IMR-90 (cell line): ENCODE data around the gene TAF4B. TPM values are rescaled to one million over a fixed set of nuclear protein-coding genes. Genes with fewer than 3 reads are reported as not detected.

Experiments used
- ATAC-seq: fragments of 200-7000 bp; cut with Tn5 transposase; 2 replicates; pipeline ENCODE4 v1.9.1; 2020; ENCODE audit warnings: low read depth, mild to moderate bottlenecking, moderate library complexity
- BruUV-seq: library from RNA; stranded (reverse); fragments of 400-500 nt; replicated peaks from 2 replicates; lab custom pipeline; 2021; lab: Mats Ljungman, UMichigan
- CTCF ChIA-PET: fragments of 300-600 bp; formaldehyde crosslinking; extraction: SDS; loops from one replicate; lab custom pipeline; 2021; ENCODE audit warnings: antibody characterized with exemption; lab: Yijun Ruan, JAX
- POLR2A ChIA-PET: fragments of 300-600 bp; sonication (Branson Sonifier 250); formaldehyde crosslinking; loops from one replicate; lab custom pipeline; 2022; ENCODE audit warnings: antibody characterized with exemption; ENCODE audit not compliant: unreplicated experiment; lab: Charles Lee
- DNase-seq: peaks from one replicate; pipeline ENCODE4 v3.0.0; 2013
- H2AFZ ChIP-seq: replicated peaks from 2 replicates; pipeline ENCODE3; 2013; ENCODE audit warnings: low read length, mild to moderate bottlenecking; ENCODE audit not compliant: poor library complexity
- H2AK5ac ChIP-seq: 2 replicates; pipeline ENCODE4 v1.6.1; 2013; ENCODE audit warnings: low read depth, low read length, inconsistent platforms
- H2AK9ac ChIP-seq: replicated peaks from 2 replicates; pipeline ENCODE3; 2013; ENCODE audit warnings: mild to moderate bottlenecking, low read depth, low read length, moderate library complexity; ENCODE audit not compliant: poor library complexity
- H2BK120ac ChIP-seq: 2 replicates; pipeline ENCODE4 v1.6.1; 2013; ENCODE audit warnings: low read depth, low read length, inconsistent platforms
- H2BK15ac ChIP-seq: 3 replicates; pipeline ENCODE4 v1.6.1; 2013; ENCODE audit warnings: low read depth, low read length, inconsistent platforms
- H2BK20ac ChIP-seq: 2 replicates; pipeline ENCODE4 v1.6.1; 2013; ENCODE audit warnings: low read depth, mild to moderate bottlenecking, inconsistent platforms, low read length, moderate library complexity
- H2BK5ac ChIP-seq: 2 replicates; pipeline ENCODE4 v1.6.1; 2013; ENCODE audit warnings: mild to moderate bottlenecking, low read depth, low read length, inconsistent platforms; ENCODE audit not compliant: poor library complexity, severe bottlenecking
- H3K14ac ChIP-seq: replicated peaks from 2 replicates; pipeline ENCODE4 v1.6.1; 2013; ENCODE audit warnings: low read depth, low read length, inconsistent platforms
- H3K18ac ChIP-seq: 2 replicates; pipeline ENCODE4 v1.6.1; 2013; ENCODE audit warnings: low read depth, low read length, control low read depth
- H3K23ac ChIP-seq: 2 replicates; pipeline ENCODE4 v1.6.1; 2013; ENCODE audit warnings: low read depth, low read length, inconsistent platforms
- H3K27ac ChIP-seq: 2 replicates; pipeline ENCODE4 v1.5.1; 2013; ENCODE audit warnings: mild to moderate bottlenecking, control low read depth, low read length; ENCODE audit not compliant: insufficient read depth
- H3K27me3 ChIP-seq: 2 replicates; pipeline ENCODE4 v1.6.1; 2013; ENCODE audit warnings: low read length; ENCODE audit not compliant: control insufficient read depth, insufficient read depth
- H3K36me3 ChIP-seq: 2 replicates; pipeline ENCODE4 v1.6.1; 2013; ENCODE audit warnings: low read length, mixed read lengths; ENCODE audit not compliant: control insufficient read depth, insufficient read depth
- H3K4ac ChIP-seq: 2 replicates; pipeline ENCODE4 v1.6.1; 2013; ENCODE audit warnings: low read depth, low read length, inconsistent platforms
- H3K4me1 ChIP-seq: 2 replicates; pipeline ENCODE4 v1.6.1; 2013; ENCODE audit warnings: low read length, mixed read lengths; ENCODE audit not compliant: control insufficient read depth, insufficient read depth
- H3K4me2 ChIP-seq: 2 replicates; pipeline ENCODE4 v1.6.1; 2013; ENCODE audit warnings: low read depth, mild to moderate bottlenecking, control low read depth, low read length, moderate library complexity
- H3K4me3 ChIP-seq: 2 replicates; pipeline ENCODE4 v1.5.1; 2013; ENCODE audit warnings: low read depth, mild to moderate bottlenecking, control low read depth, low read length, moderate library complexity; ENCODE audit not compliant: insufficient read depth
- H3K56ac ChIP-seq: 2 replicates; pipeline ENCODE4 v1.6.1; 2013; ENCODE audit warnings: low read length, inconsistent platforms; ENCODE audit not compliant: insufficient read depth; ENCODE audit errors: extremely low read depth
- H3K79me1 ChIP-seq, 2 experiments: 2 replicates each; pipeline ENCODE4 v1.6.1; 2013; ENCODE audit warnings: low read length in 2 of 2, inconsistent platforms in 1 of 2, low read depth in 1 of 2
- H3K9ac ChIP-seq: 2 replicates; pipeline ENCODE4 v1.6.1; 2013; ENCODE audit warnings: low read depth, low read length, control low read depth
- H3K9me1 ChIP-seq: 2 replicates; pipeline ENCODE4 v1.6.1; 2013; ENCODE audit warnings: low read length, inconsistent platforms; ENCODE audit not compliant: insufficient read depth
- H3K9me3 ChIP-seq: 2 replicates; pipeline ENCODE4 v1.6.1; 2013; ENCODE audit warnings: low read length; ENCODE audit not compliant: control insufficient read depth, insufficient read depth
- H4K20me1 ChIP-seq: 2 replicates; pipeline ENCODE4 v1.6.1; 2013; ENCODE audit warnings: low read length, inconsistent platforms; ENCODE audit not compliant: insufficient read depth
- H4K5ac ChIP-seq: 2 replicates; pipeline ENCODE4 v1.6.1; 2013; ENCODE audit warnings: mild to moderate bottlenecking, low read depth, low read length, control low read depth
- H4K8ac ChIP-seq, 2 experiments: 2 replicates each; pipeline ENCODE4 v1.6.1; 2013; ENCODE audit warnings: low read depth in 2 of 2, low read length in 2 of 2, control low read depth in 1 of 2, inconsistent platforms in 1 of 2
- H4K91ac ChIP-seq: 2 replicates; pipeline ENCODE4 v1.6.1; 2013; ENCODE audit warnings: low read depth, low read length, inconsistent platforms; ENCODE audit not compliant: insufficient read depth
- BHLHE40 ChIP-seq: fragments of 150-350 bp; IDR thresholded peaks from 2 replicates; pipeline ENCODE4 v1.6.1; 2016; ENCODE audit warnings: mild to moderate bottlenecking, low read depth, low read length
- CEBPB ChIP-seq: IDR thresholded peaks from 2 replicates; pipeline ENCODE4 v1.6.1; 2012; ENCODE audit warnings: low read depth, low read length, improper control_type of control experiment
- CHD1 ChIP-seq: IDR thresholded peaks from 2 replicates; pipeline ENCODE4 v1.6.1; 2012; ENCODE audit warnings: low read depth, low read length, improper control_type of control experiment
- FOS ChIP-seq: fragments of 150-350 bp; IDR thresholded peaks from 2 replicates; pipeline ENCODE4 v1.6.1; 2016; ENCODE audit warnings: low read depth, low read length
- MAFK ChIP-seq: IDR thresholded peaks from 2 replicates; pipeline ENCODE4 v1.6.1; 2012; ENCODE audit warnings: low read depth, low read length, improper control_type of control experiment
- MAZ ChIP-seq: IDR thresholded peaks from 2 replicates; pipeline ENCODE4 v1.6.1; 2012; ENCODE audit warnings: low read depth, mild to moderate bottlenecking, low read length, improper control_type of control experiment, moderate library complexity, borderline replicate concordance
- MXI1 ChIP-seq: IDR thresholded peaks from 2 replicates; pipeline ENCODE4 v1.6.1; 2012; ENCODE audit warnings: low read depth, mild to moderate bottlenecking, low read length, moderate library complexity, borderline replicate concordance
- NFE2L2 ChIP-seq: fragments of 150-350 bp; IDR thresholded peaks from 2 replicates; pipeline ENCODE4 v1.6.1; 2016; ENCODE audit warnings: low read depth, mild to moderate bottlenecking, low read length
- POLR2A ChIP-seq: IDR thresholded peaks from 2 replicates; pipeline ENCODE4 v1.6.1; 2012; ENCODE audit warnings: mild to moderate bottlenecking, low read depth, low read length
- RAD21 ChIP-seq: IDR thresholded peaks from 2 replicates; pipeline ENCODE4 v1.6.1; 2012; ENCODE audit warnings: low read length, improper control_type of control experiment
- RCOR1 ChIP-seq: IDR thresholded peaks from 2 replicates; pipeline ENCODE4 v1.6.1; 2012; ENCODE audit warnings: mild to moderate bottlenecking, low read length, improper control_type of control experiment; ENCODE audit not compliant: insufficient replicate concordance
- RFX5 ChIP-seq: IDR thresholded peaks from 2 replicates; pipeline ENCODE4 v1.8.0; 2012; ENCODE audit warnings: low read depth, mild to moderate bottlenecking, low read length, moderate library complexity
- SMC3 ChIP-seq: fragments of 150-350 bp; IDR thresholded peaks from 2 replicates; pipeline ENCODE4 v1.6.1; 2016; ENCODE audit warnings: low read depth, mild to moderate bottlenecking, antibody characterized with exemption, low read length, moderate library complexity
- WGBS, 2 experiments: methylation state at CpG; one replicate each; pipeline versions ENCODE4 v1.1.5 to v1.1.7; 2013; ENCODE audit warnings: missing lambda C conversion rate in 2 of 2; ENCODE audit not compliant: insufficient read length in 1 of 2; ENCODE audit errors: extremely low coverage in 2 of 2; 5-methylcytosine and 5-hydroxymethylcytosine counted together
- dilution Hi-C: fragments of 300-500 bp; cut with HindIII; formaldehyde crosslinking; loops from one replicate; pipeline ENCODE4 v1.14.3; 2018; ENCODE audit warnings: low sequenced_read_pairs; ENCODE audit not compliant: unreplicated experiment
- in situ Hi-C: fragments of 300-500 bp; cut with MboI; formaldehyde crosslinking; loops from 3 replicates; pipeline ENCODE4 v1.14.3; 2019; ENCODE audit warnings: low sequenced_read_pairs, inconsistent platforms, mixed read lengths
- intact Hi-C: fragments of 100-400 bp; cut with micrococcal nuclease; formaldehyde crosslinking; loops from 2 replicates; pipeline ENCODE4 v1.10.0; 2022
- polyA plus RNA-seq, 3 experiments: library from polyadenylated mRNA; depleted of rRNA; stranded (reverse); fragments of >200 nt; gene quantifications; 2 replicates each; pipeline ENCODE4 v1.2.3, GENCODE V29; 2012; ENCODE audit warnings: low replicate concordance in 1 of 3
- total RNA-seq: library from RNA; depleted of rRNA; stranded (reverse); fragments of >200 nt; gene quantifications from 2 replicates; pipeline ENCODE4 v1.2.3, GENCODE V29; 2012
- TF ChIP-seq, protein P1 (sequence below): fragments of 150-350 bp; IDR thresholded peaks from 2 replicates; pipeline ENCODE4 v1.6.1; 2017; ENCODE audit warnings: mild to moderate bottlenecking, antibody characterized with exemption, low read length, low read depth
- TF ChIP-seq, protein P2 (sequence below): conservative IDR thresholded peaks from 2 replicates; pipeline ENCODE4 v1.5.1; 2012; ENCODE audit warnings: mild to moderate bottlenecking, low read depth, low read length, improper control_type of control experiment
- TF ChIP-seq, protein P3 (sequence below): fragments of 150-350 bp; IDR thresholded peaks from 2 replicates; pipeline ENCODE4 v1.6.1; 2016; ENCODE audit warnings: low read depth, mild to moderate bottlenecking, low read length, moderate library complexity, borderline replicate concordance

TAF4B gene
- total and polyA plus RNA-seq, 2 of the 4 experiments (the other 2 are of a cell fraction) = 0.38 to 1.1 TPM

DNA sequence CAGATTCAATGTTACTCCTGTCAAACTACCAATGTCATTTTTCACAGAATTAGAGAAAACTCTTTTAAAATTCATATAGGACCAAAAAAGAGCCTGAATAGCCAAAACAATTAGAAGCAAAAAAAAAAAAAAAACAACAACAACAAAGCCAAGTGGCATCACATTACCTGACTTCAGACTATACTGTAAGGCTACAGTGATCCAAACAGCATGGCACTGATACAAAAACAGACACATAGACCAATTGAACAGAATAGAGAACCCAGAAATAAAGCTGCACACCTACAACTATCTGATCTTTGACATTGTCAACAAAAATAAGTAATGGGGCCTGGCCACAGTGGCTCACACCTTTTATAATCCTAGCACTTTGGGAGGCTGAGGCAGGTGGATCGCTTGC lies 53.2 kb downstream of the TAF4B start:
- Histone ChIP-seq H3K27me3 (no peaks in the 10 kb centered on the region), H3K9ac (no peak overlapping the region), H3K56ac (no peak overlapping the region), H2BK20ac (no peak overlapping the region), H4K8ac (no peak overlapping the region), H3K9me3 (no peaks in the 10 kb centered on the region), H3K4me3 (no peak overlapping the region), H3K79me1 (no peaks in the 10 kb centered on the region), H4K5ac (no peak overlapping the region), H3K4me1 (no peaks in the 10 kb centered on the region), H3K4me2 (no peak overlapping the region), H2BK120ac (no peak overlapping the region), H3K27ac (no peak overlapping the region), H3K23ac (no peak overlapping the region), H4K91ac (no peak overlapping the region), H2AK5ac (no peak overlapping the region), H2AK9ac (no peak overlapping the region), H4K20me1 (no peaks in the 10 kb centered on the region), H3K18ac (no peak overlapping the region), H2AFZ (no peak overlapping the region), H3K4ac (no peak overlapping the region), H3K36me3 (no peaks in the 10 kb centered on the region), H2BK5ac (no peak overlapping the region), H3K9me1 (no peaks in the 10 kb centered on the region), H2BK15ac (no peak overlapping the region), H3K14ac (no peak overlapping the region)
- ATAC-seq = no peak
- intact Hi-C loops (no loop called here), in situ Hi-C loops (no loop called here), dilution Hi-C loops (no loop called here)
- DNase-seq = no peak
- TF ChIP-seq FOS (no peak), CEBPB (no peak), RFX5 (no peak), NFE2L2 (no peak), MXI1 (no peak), MAFK (no peak), RCOR1 (no peak), POLR2A (no peak), CHD1 (no peak), MAZ (no peak), RAD21 (no peak), BHLHE40 (no peak), SMC3 (no peak)
- TF ChIP-seq, protein P1, sequence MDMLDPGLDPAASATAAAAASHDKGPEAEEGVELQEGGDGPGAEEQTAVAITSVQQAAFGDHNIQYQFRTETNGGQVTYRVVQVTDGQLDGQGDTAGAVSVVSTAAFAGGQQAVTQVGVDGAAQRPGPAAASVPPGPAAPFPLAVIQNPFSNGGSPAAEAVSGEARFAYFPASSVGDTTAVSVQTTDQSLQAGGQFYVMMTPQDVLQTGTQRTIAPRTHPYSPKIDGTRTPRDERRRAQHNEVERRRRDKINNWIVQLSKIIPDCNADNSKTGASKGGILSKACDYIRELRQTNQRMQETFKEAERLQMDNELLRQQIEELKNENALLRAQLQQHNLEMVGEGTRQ = no peak
- TF ChIP-seq, protein P2, sequence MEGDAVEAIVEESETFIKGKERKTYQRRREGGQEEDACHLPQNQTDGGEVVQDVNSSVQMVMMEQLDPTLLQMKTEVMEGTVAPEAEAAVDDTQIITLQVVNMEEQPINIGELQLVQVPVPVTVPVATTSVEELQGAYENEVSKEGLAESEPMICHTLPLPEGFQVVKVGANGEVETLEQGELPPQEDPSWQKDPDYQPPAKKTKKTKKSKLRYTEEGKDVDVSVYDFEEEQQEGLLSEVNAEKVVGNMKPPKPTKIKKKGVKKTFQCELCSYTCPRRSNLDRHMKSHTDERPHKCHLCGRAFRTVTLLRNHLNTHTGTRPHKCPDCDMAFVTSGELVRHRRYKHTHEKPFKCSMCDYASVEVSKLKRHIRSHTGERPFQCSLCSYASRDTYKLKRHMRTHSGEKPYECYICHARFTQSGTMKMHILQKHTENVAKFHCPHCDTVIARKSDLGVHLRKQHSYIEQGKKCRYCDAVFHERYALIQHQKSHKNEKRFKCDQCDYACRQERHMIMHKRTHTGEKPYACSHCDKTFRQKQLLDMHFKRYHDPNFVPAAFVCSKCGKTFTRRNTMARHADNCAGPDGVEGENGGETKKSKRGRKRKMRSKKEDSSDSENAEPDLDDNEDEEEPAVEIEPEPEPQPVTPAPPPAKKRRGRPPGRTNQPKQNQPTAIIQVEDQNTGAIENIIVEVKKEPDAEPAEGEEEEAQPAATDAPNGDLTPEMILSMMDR = no peak
- TF ChIP-seq, protein P3, sequence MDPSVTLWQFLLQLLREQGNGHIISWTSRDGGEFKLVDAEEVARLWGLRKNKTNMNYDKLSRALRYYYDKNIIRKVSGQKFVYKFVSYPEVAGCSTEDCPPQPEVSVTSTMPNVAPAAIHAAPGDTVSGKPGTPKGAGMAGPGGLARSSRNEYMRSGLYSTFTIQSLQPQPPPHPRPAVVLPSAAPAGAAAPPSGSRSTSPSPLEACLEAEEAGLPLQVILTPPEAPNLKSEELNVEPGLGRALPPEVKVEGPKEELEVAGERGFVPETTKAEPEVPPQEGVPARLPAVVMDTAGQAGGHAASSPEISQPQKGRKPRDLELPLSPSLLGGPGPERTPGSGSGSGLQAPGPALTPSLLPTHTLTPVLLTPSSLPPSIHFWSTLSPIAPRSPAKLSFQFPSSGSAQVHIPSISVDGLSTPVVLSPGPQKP = no peak
- POLR2A ChIA-PET = no interaction called here
- CTCF ChIA-PET = no interaction called here
- BruUV-seq = no TSS peak
- no CpG with 5 or more reads among the region's 1 CpG for WGBS, 2 experiments
